HG02970 (cell line): Measurements from ENCODE around the gene FAM53B.

ENCODE experiments used
- ATAC-seq: cut with Tn5 transposase; IDR thresholded peaks from one replicate; pipeline ENCODE4 v1.9.1; 2021; ENCODE audit warnings: mild to moderate bottlenecking, moderate library complexity, moderate number of reproducible peaks; ENCODE audit not compliant: unreplicated experiment, low FRiP score

FAM53B gene

DNA sequence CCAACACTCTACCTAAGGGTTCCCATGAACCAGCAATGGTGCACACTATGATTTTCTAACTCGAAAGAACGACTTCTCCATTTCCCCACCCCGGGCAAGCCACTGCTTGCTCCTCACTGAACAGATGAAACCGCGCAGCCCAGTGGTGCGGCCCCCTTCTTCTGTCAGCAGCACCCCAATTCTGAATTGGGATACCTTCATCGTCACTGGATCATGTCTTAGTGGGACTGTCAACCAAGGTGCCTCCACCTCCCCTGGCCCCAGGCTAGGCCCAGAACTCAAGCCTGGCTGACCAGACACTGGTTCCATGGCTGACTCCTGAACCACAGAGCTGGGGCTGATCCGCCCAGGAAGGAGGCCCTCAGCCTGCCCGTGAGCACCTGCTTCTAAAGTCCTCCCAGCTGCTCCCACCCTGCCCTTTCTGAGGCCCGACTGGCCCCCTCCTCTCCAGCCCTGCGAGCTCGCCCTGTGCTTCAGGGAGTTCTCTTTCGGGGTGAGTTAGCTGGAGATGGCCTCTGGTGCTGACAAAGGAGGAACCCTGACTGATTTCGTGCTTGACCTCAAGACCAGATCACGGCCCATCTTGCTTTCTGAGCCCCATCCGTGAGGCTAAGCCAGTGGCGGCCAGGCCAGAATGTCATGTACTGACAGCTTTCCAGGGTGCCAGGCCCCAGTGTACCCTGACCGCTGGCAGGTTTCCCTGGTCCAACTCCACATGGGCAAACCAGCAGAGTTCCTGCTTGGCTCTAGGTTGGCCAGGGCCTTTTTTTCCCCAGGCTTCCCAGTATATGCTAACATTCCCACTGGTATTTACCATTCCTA lies 44.5 kb downstream of the FAM53B start:
- ATAC-seq, result no peak

GRCh38 chr10:124698545-124699469 lies 45.4 kb downstream of the FAM53B start:
- no peak for ATAC-seq

- no peak for ATAC-seq
Observed at GRCh38 chr10:124697837-124698544, 46.2 kb downstream of the FAM53B start.

- ATAC-seq, result no peak
Observed at GRCh38 chr10:124697443-124697836, 46.7 kb downstream of the FAM53B start.

DNA sequence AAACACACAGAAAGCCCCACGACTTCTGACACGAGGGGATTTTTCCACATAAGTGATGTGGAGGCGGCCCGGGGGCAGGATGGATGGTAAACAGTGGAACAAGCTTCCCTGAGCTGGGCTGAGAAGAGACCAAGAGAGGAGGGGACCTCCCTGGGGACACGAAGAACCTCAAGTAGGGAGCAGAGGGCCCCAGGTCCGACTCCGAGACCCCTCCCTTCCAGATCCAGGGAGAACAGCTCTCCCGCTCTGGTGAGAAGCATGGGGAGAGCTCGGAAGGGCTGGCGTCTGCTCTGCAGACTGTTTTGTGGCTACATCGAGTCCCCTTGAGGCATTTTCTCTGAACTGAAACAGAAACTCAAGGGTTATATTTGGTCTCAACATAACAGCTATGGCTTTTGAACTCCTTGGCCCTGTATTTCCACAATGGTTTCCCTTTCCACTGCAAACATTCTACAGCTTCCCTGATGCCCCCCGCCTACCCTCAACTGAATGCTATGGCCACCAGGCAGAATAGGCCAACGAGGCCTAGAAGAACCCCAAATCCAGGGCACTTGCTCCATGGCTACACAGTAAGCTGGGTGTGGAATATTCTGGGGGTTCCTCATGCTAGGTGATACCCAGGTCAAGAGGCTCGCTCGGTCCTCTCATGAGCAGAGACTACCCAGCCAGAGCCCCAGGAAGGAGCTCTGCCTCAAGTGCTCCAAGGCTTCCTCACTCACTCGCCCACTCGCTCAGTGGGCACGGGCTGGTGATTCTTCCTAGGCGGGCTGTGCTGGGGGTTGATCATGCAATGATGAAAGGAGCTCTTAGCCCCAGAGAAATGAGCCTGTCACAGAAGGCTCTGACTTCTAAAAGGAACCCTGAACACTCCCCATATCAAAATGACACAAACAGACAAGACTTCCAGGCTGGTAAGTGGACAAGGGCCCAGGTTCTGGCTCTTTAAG lies 47.5 kb downstream of the FAM53B start:
- no peak for ATAC-seq

DNA sequence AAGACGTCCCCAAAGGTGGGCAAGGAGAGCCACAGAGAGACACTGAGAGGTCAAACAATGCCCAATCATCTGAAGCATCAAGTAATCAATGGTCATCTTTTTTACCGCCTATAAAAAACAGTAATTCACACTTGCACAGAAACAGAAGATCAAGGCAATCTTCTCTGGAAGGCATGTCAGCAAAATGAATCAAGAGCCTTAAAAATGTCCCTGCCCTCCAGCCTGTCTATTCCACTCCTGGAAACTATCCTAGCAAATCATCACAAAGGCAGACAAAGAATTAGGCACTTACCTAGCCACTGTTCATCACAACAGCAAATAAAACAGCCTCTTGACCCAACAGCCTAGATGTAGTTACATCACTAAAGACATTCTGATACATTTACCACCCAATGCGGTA lies 48.9 kb downstream of the FAM53B start:
- ATAC-seq, result no peak

GRCh38 chr10:124694481-124695220 lies 49.5 kb downstream of the FAM53B start:
- ATAC-seq, result no peak

DNA sequence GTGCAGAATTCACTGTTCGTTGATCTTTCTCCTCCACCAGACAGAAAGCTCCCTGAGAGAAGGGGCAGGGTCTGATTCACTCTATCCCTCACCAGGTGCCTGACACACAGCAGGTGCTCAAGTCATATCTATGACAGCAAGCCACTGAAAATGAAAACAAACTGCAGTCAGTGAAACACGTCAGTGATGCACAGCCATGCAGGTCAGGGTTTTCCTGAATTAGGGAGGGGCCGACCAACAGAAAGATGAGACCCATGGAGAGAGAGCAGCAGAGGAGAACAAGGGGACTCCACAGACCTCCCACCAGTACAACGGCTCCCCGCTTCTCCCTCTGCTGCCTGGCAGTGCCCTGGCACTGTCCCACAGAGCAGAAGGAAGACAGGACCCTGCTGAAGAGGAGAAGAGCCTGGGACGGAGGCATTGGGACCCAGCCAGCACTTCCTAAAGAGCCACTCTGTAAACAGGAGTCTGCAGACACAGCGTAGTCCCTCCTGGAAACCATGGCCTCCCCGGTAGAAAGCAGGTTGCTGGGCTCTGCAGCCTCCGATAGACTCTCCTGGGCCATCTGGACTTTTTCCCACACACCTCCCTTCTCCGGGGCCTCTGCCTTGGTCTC lies 50.3 kb downstream of the FAM53B start:
- ATAC-seq, result no peak

- no peak for ATAC-seq
Observed at GRCh38 chr10:124693396-124693795, 50.8 kb downstream of the FAM53B start.

GRCh38 chr10:124692100-124692446 lies 52.1 kb downstream of the FAM53B start:
- no peak for ATAC-seq

DNA sequence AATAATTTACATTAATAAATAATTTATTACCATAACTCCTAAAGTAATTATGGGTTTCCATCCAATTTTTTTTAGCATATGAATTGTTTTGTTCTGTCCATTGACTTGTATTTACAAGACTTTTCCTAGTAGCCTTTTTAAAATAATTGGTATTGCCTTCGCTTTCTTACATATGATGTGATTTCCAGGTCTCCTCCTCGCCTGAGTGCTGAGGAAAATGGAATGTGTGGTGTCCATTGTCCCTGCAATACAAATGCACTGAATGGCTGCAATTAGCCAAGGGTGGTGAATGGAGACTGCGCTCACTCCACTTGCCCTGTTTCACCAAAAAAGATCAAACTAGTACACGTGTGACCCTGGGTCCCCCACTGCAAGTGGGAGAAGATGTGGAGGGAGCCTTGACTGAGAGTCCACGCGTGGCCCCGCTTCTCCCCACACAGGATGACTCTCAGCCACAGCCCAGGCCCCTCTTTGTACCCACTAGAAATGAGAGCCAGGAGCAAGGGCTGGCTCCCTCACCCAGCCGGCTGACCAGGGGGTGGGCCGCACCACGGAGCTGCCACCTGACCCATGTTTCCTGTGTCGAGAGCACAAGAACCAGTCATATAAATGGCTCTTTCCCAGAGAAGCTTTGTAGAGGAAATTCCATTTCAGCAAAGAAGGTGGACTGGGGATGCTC lies 52.6 kb downstream of the FAM53B start:
- ATAC-seq, result no peak

- no peak for ATAC-seq
Observed at GRCh38 chr10:124691002-124691401, 53.2 kb downstream of the FAM53B start.

GRCh38 chr10:124689911-124690498 lies 54.2 kb downstream of the FAM53B start:
- ATAC-seq, result no peak

DNA sequence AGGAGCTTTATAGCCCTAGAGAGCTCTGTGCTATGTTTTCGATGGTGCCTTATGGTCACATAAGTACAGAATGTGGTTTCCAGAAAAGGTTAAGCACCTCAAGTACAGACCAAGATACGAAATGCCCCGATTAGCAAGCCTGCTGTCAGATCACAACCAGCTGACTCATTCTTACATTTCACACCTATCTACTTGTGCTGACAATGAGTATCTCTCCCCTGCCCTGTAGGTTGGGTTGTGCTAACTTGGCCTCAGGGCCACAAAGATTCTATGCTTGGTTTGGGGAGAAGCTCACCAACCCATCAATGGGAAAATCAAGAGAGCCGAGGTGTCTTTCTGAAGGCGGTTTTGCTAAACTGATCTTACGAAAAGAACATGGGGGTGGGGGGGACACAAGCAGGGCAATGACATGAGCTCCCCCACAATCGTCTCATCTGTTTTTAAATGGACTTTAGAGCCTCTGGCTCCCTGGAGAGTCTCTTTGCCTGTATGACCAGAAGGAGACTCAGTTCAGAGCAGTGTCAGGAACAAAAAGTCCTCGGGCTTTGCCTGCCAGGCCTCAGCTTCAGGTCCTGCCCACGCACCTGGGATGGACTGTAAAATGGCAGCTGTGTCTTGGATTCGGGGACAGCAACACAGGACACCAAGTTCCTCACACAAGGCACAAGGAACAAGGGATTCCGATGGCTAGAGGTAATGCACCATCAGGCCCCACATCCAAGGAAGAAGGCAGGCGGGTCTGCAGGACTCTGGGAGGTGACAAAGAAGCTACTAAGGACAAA lies 55.1 kb downstream of the FAM53B start:
- ATAC-seq, result peak; percentile 69

GRCh38 chr10:124688386-124688785 lies 55.8 kb downstream of the FAM53B start:
- no peak for ATAC-seq

GRCh38 chr10:124686707-124687376 lies 57.3 kb downstream of the FAM53B start:
- ATAC-seq, result no peak

DNA sequence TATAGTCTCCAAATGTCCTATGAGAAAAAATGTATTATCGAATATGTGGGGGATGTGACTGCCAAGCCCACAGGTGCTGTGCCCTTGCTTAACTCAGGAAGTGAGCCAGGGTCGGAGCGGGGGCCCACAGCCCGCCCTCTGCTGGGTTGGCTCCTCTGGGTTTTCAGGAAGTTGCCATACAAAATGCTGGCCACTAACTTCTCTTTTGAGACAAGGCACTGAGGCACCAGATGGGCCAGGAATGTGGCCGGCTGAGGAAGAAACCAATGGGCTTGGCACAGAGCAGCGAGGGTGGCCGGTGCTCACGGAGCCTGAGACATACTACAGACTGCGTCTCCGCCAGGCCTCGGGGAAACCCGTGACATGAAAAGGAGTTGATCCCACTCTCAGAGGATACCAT lies 58.9 kb downstream of the FAM53B start:
- ATAC-seq, result no peak
